ENCODE measurements around the gene PRR20G. TPM values are rescaled to one million over a fixed set of nuclear protein-coding genes. Genes with fewer than 3 reads are reported as not detected.

PRR20G gene
- total RNA-seq, 1 donor: not detected

GRCh38 chr3:127324913-127325628 is 37.2 kb upstream of the PRR20G start:
- DNase-seq (ENCODE audit: insufficient read length, low spot score, missing footprints): no peak
- Histone ChIP-seq H3K79me2 (ENCODE audit: insufficient read depth, low read length) (no peaks in the 10 kb centered on the region), H3K4me2 (ENCODE audit: insufficient read depth, low read length) (no peak overlapping the region), H4K20me1 (ENCODE audit: insufficient read depth, low read length) (no peaks in the 10 kb centered on the region), H3K27me3 (ENCODE audit: insufficient read depth, low read length) (peaks cover 3% of the 10 kb centered on the region), H3K36me3 (ENCODE audit: insufficient read depth, low read length) (no peaks in the 10 kb centered on the region), H2AFZ (ENCODE audit: low read length) (no peak overlapping the region), H3K9me3 (ENCODE audit: low read depth, low read length) (peaks cover 4% of the 10 kb centered on the region), H3K27ac (ENCODE audit: low read depth, low read length) (no peak overlapping the region), H3K4me1 (ENCODE audit: insufficient read depth, low read length) (no peaks in the 10 kb centered on the region), H3K4me3 (ENCODE audit: insufficient read depth, low read length) (no peak overlapping the region)
- TF ChIP-seq, protein P1, sequence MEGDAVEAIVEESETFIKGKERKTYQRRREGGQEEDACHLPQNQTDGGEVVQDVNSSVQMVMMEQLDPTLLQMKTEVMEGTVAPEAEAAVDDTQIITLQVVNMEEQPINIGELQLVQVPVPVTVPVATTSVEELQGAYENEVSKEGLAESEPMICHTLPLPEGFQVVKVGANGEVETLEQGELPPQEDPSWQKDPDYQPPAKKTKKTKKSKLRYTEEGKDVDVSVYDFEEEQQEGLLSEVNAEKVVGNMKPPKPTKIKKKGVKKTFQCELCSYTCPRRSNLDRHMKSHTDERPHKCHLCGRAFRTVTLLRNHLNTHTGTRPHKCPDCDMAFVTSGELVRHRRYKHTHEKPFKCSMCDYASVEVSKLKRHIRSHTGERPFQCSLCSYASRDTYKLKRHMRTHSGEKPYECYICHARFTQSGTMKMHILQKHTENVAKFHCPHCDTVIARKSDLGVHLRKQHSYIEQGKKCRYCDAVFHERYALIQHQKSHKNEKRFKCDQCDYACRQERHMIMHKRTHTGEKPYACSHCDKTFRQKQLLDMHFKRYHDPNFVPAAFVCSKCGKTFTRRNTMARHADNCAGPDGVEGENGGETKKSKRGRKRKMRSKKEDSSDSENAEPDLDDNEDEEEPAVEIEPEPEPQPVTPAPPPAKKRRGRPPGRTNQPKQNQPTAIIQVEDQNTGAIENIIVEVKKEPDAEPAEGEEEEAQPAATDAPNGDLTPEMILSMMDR (IDR thresholded peaks at IDR 0.05; ENCODE audit: extremely low read depth, low read depth, low read length): no peak

DNA sequence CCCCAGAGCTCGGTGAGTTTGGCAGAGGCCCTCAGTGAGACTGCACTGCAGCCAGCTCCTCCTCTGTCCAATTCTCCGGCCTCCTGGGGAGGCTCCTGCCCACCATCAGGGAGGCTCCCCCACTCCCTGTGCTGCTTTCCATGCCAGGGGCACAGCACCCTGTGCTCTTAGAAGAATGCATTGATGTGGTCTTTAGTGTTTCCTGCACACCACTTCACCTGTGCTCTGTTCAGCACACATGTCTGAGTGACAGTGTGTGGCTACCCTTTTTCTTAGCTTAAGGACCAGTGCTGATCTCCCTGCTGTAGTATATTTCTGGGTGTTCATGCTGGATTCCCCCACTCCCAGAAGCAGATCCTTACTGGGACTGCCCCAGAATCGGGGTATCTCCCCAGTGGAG is 36.2 kb upstream of the PRR20G start:
- Histone ChIP-seq H3K27me3 (ENCODE audit: insufficient read depth, low read length) (peaks cover 3% of the 10 kb centered on the region), H3K79me2 (ENCODE audit: insufficient read depth, low read length) (no peaks in the 10 kb centered on the region), H3K36me3 (ENCODE audit: insufficient read depth, low read length) (no peaks in the 10 kb centered on the region), H4K20me1 (ENCODE audit: insufficient read depth, low read length) (no peaks in the 10 kb centered on the region), H2AFZ (ENCODE audit: low read length) (no peak overlapping the region), H3K9me3 (ENCODE audit: low read depth, low read length) (no peaks in the 10 kb centered on the region), H3K4me1 (ENCODE audit: insufficient read depth, low read length) (no peaks in the 10 kb centered on the region), H3K27ac (ENCODE audit: low read depth, low read length) (no peak overlapping the region), H3K4me3 (ENCODE audit: insufficient read depth, low read length) (no peak overlapping the region), H3K4me2 (ENCODE audit: insufficient read depth, low read length) (no peak overlapping the region)
- no peak for DNase-seq (ENCODE audit: insufficient read length, low spot score, missing footprints)
- TF ChIP-seq, protein P1 (IDR thresholded peaks at IDR 0.05; ENCODE audit: extremely low read depth, low read depth, low read length): no peak

- peaks cover 3% of the 10 kb centered on the region for H3K27me3 ChIP-seq (ENCODE audit: insufficient read depth, low read length)
- no peak overlapping the region for H3K4me3 ChIP-seq (ENCODE audit: insufficient read depth, low read length)
- H3K4me1 ChIP-seq (ENCODE audit: insufficient read depth, low read length): no peaks in the 10 kb centered on the region
- no peaks in the 10 kb centered on the region for H3K9me3 ChIP-seq (ENCODE audit: low read depth, low read length)
- no peak overlapping the region for H3K27ac ChIP-seq (ENCODE audit: low read depth, low read length)
- no peak for DNase-seq (ENCODE audit: insufficient read length, low spot score, missing footprints)
- H4K20me1 ChIP-seq (ENCODE audit: insufficient read depth, low read length): no peaks in the 10 kb centered on the region
- no peak overlapping the region for H3K4me2 ChIP-seq (ENCODE audit: insufficient read depth, low read length)
- H3K36me3 ChIP-seq (ENCODE audit: insufficient read depth, low read length): no peaks in the 10 kb centered on the region
- TF ChIP-seq, protein P1 (IDR thresholded peaks at IDR 0.05; ENCODE audit: extremely low read depth, low read depth, low read length): no peak
- no peaks in the 10 kb centered on the region for H3K79me2 ChIP-seq (ENCODE audit: insufficient read depth, low read length)
- H2AFZ ChIP-seq (ENCODE audit: low read length): no peak overlapping the region
Observed at GRCh38 chr3:127323581-127323980, 35.7 kb upstream of the PRR20G start.

DNA sequence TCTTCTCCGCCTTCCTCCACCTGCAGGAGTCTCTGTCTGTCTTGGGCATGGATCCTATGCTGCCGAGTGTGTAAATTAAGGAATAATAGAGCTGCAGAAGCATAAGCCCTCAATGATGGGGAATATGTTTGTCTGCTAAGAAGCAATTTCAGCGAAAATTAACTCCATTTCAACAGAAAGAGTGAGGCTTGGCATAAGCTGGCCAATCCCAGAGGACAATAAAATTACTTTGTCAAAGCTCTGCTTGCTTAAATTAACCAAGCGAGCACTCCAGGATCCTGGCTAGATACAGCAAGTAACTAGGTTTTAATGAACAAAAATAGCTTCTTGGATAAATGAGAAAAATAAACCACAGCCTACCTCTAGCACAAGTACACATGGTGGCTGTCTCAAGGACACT is 33.5 kb upstream of the PRR20G start:
- TF ChIP-seq, protein P1 (IDR thresholded peaks at IDR 0.05; ENCODE audit: extremely low read depth, low read depth, low read length): no peak
- H3K27ac ChIP-seq (ENCODE audit: low read depth, low read length): no peak overlapping the region
- DNase-seq (ENCODE audit: insufficient read length, low spot score, missing footprints): no peak

More for the DNA sequence above, 33.5 kb upstream of the PRR20G start:
- H3K9me3 ChIP-seq (ENCODE audit: low read depth, low read length): no peaks in the 10 kb centered on the region
- H3K4me1 ChIP-seq (ENCODE audit: insufficient read depth, low read length): no peaks in the 10 kb centered on the region
- H3K36me3 ChIP-seq (ENCODE audit: insufficient read depth, low read length): no peaks in the 10 kb centered on the region
- H2AFZ ChIP-seq (ENCODE audit: low read length): no peak overlapping the region
- H3K79me2 ChIP-seq (ENCODE audit: insufficient read depth, low read length): no peaks in the 10 kb centered on the region
- H3K27me3 ChIP-seq (ENCODE audit: insufficient read depth, low read length): no peaks in the 10 kb centered on the region
- H4K20me1 ChIP-seq (ENCODE audit: insufficient read depth, low read length): no peaks in the 10 kb centered on the region
- no peak overlapping the region for H3K4me2 ChIP-seq (ENCODE audit: insufficient read depth, low read length)
- no peak overlapping the region for H3K4me3 ChIP-seq (ENCODE audit: insufficient read depth, low read length)

Measured in osteoblast (primary cell).